Measurements from ENCODE around the gene PRDM15.
A peak's percentile ranks its signal among the peaks of the same experiment; 100 is the strongest.

PRDM15 gene

GRCh38 chr21:41848533-41848932, 30.6 kb downstream of the PRDM15 start:
- peaks cover 52% of the 10 kb centered on the region for H3K36me3 Mint-ChIP-seq
- no peak overlapping the region for H3K4me3 Mint-ChIP-seq
- no peak for ATAC-seq

GRCh38 chr21:41847066-41847804, 31.9 kb downstream of the PRDM15 start:
- no peak overlapping the region for H3K27ac Mint-ChIP-seq
- H3K4me3 Mint-ChIP-seq, result no peak overlapping the region
- no peak for DNase-seq (ENCODE audit: low spot score in 2 of 2)
- no peaks in the 10 kb centered on the region for H3K9me3 Mint-ChIP-seq
- no peaks in the 10 kb centered on the region for H3K4me1 Mint-ChIP-seq
- H3K36me3 Mint-ChIP-seq, result peaks cover 43% of the 10 kb centered on the region
- ATAC-seq, result no peak

More at GRCh38 chr21:41848533-41848932, 30.6 kb downstream of the PRDM15 start:
- DNase-seq (ENCODE audit: low spot score in 2 of 2), result no peak
- Mint-ChIP-seq H3K9me3 (no peaks in the 10 kb centered on the region), H3K27ac (no peak overlapping the region), H3K4me1 (no peaks in the 10 kb centered on the region)

- no peaks in the 10 kb centered on the region for H3K9me3 Mint-ChIP-seq
- peaks cover 43% of the 10 kb centered on the region for H3K36me3 Mint-ChIP-seq
- H3K27ac Mint-ChIP-seq, result no peak overlapping the region
- H3K4me1 Mint-ChIP-seq, result no peaks in the 10 kb centered on the region
- DNase-seq (ENCODE audit: low spot score in 2 of 2) (no peak), ATAC-seq (no peak)
- H3K4me3 Mint-ChIP-seq, result no peak overlapping the region
Measured at GRCh38 chr21:41846536-41846935, 32.6 kb downstream of the PRDM15 start.

GRCh38 chr21:41846033-41846317, 33.2 kb downstream of the PRDM15 start:
- no peak for DNase-seq (ENCODE audit: low spot score in 2 of 2)
- Mint-ChIP-seq H3K36me3 (peaks cover 43% of the 10 kb centered on the region), H3K27ac (no peak overlapping the region), H3K4me3 (no peak overlapping the region), H3K4me1 (no peaks in the 10 kb centered on the region), H3K9me3 (peaks cover 4% of the 10 kb centered on the region)
- no peak for ATAC-seq

- DNase-seq (ENCODE audit: low spot score in 2 of 2) (no peak), ATAC-seq (no peak)
- Mint-ChIP-seq H3K4me1 (no peaks in the 10 kb centered on the region), H3K9me3 (peaks cover 8% of the 10 kb centered on the region), H3K36me3 (peaks cover 41% of the 10 kb centered on the region), H3K27ac (no peak overlapping the region), H3K4me3 (no peak overlapping the region)
Measured at GRCh38 chr21:41845310-41846032, 33.7 kb downstream of the PRDM15 start.

- DNase-seq (ENCODE audit: low spot score in 2 of 2) (no peak), ATAC-seq (no peak)
- H3K36me3 Mint-ChIP-seq, result peaks cover 23% of the 10 kb centered on the region
- peak overlapping the region; percentile 0 for H3K27ac Mint-ChIP-seq
- no peak overlapping the region for H3K4me3 Mint-ChIP-seq
- H3K4me1 Mint-ChIP-seq, result no peaks in the 10 kb centered on the region
- peaks cover 8% of the 10 kb centered on the region for H3K9me3 Mint-ChIP-seq
Measured at GRCh38 chr21:41843584-41843983, 35.6 kb downstream of the PRDM15 start.

GRCh38 chr21:41840880-41841279, 38.3 kb downstream of the PRDM15 start:
- no peak for ATAC-seq

GRCh38 chr21:41839387-41840000, 39.6 kb downstream of the PRDM15 start:
- ATAC-seq (no peak), DNase-seq (ENCODE audit: low spot score in 2 of 2) (no peak)
- Mint-ChIP-seq H3K4me3 (no peak overlapping the region), H3K36me3 (peaks cover 45% of the 10 kb centered on the region), H3K9me3 (peaks cover 8% of the 10 kb centered on the region), H3K4me1 (no peaks in the 10 kb centered on the region), H3K27ac (no peak overlapping the region)

More at GRCh38 chr21:41840880-41841279, 38.3 kb downstream of the PRDM15 start:
- no peak for DNase-seq (ENCODE audit: low spot score in 2 of 2)
- H3K4me3 Mint-ChIP-seq, result no peak overlapping the region
- no peak overlapping the region for H3K27ac Mint-ChIP-seq
- H3K9me3 Mint-ChIP-seq, result peaks cover 8% of the 10 kb centered on the region
- H3K36me3 Mint-ChIP-seq, result peaks cover 38% of the 10 kb centered on the region
- no peaks in the 10 kb centered on the region for H3K4me1 Mint-ChIP-seq

- Mint-ChIP-seq H3K9me3 (peaks cover 8% of the 10 kb centered on the region), H3K4me3 (no peak overlapping the region), H3K36me3 (peaks cover 39% of the 10 kb centered on the region), H3K27ac (no peak overlapping the region), H3K4me1 (no peaks in the 10 kb centered on the region)
- no peak for DNase-seq (ENCODE audit: low spot score in 2 of 2)
- ATAC-seq, result no peak
Measured at GRCh38 chr21:41837756-41838297, 41.3 kb downstream of the PRDM15 start.

- DNase-seq (ENCODE audit: low spot score in 2 of 2), result no peak
- Mint-ChIP-seq H3K4me1 (no peaks in the 10 kb centered on the region), H3K27ac (no peak overlapping the region), H3K9me3 (peaks cover 8% of the 10 kb centered on the region), H3K4me3 (no peak overlapping the region), H3K36me3 (peaks cover 45% of the 10 kb centered on the region)
- no peak for ATAC-seq
Measured at GRCh38 chr21:41836166-41837015, 42.8 kb downstream of the PRDM15 start.

GRCh38 chr21:41835711-41836154, 43.4 kb downstream of the PRDM15 start:
- DNase-seq (ENCODE audit: low spot score in 2 of 2) (no peak), ATAC-seq (no peak)
- Mint-ChIP-seq H3K36me3 (peaks cover 45% of the 10 kb centered on the region), H3K4me1 (no peaks in the 10 kb centered on the region), H3K27ac (no peak overlapping the region), H3K4me3 (no peak overlapping the region), H3K9me3 (peaks cover 1% of the 10 kb centered on the region)

- Mint-ChIP-seq H3K4me3 (no peak overlapping the region), H3K27ac (no peak overlapping the region), H3K9me3 (no peaks in the 10 kb centered on the region), H3K36me3 (peaks cover 45% of the 10 kb centered on the region), H3K4me1 (no peaks in the 10 kb centered on the region)
- no peak for DNase-seq (ENCODE audit: low spot score in 2 of 2)
- no peak for ATAC-seq
Measured at GRCh38 chr21:41834926-41835663, 44.0 kb downstream of the PRDM15 start.

- no peak for DNase-seq (ENCODE audit: low spot score in 2 of 2)
- Mint-ChIP-seq H3K36me3 (peaks cover 45% of the 10 kb centered on the region), H3K4me1 (no peaks in the 10 kb centered on the region), H3K9me3 (no peaks in the 10 kb centered on the region), H3K27ac (no peak overlapping the region), H3K4me3 (no peak overlapping the region)
- no peak for ATAC-seq
Measured at GRCh38 chr21:41834252-41834925, 44.8 kb downstream of the PRDM15 start.

All from stimulated activated effector memory CD8-positive, alpha-beta T cell treated with anti-CD3 and anti-CD28 coated beads, Interleukin-12 subunit alpha, Interleukin-12 subunit beta, amount 100 ng/mL, for 72 hours (primary cell).